Measurements from ENCODE around the gene CARNS1. TPM values are rescaled to one million over a fixed set of nuclear protein-coding genes. Genes with fewer than 3 reads are reported as not detected.

CARNS1 gene
- total and polyA plus RNA-seq, 8 donors, result 0.39 to 2.2 (median 0.90) TPM

- FAIRE-seq (no peak), ATAC-seq (no peak), DNase-seq (peak in 2 of 6 donors; percentile 62 to 84)
- no peaks in the 10 kb centered on the region for H3K27me3 ChIP-seq
- peaks cover 0 to 9% (median 0%) of the 10 kb centered on the region in 3 donors for H3K4me1 ChIP-seq
- WGBS, 2 donors, result 91 to 94% methylated on average over 18 of the region's 18 CpGs
- H3K27ac ChIP-seq, result no peak overlapping the region
- no peak overlapping the region for H3K4me3 ChIP-seq
- intact Hi-C loops (cut with DNase I), result no loop called here
- TF ChIP-seq CTCF (IDR thresholded peaks at IDR 0.05), result no peak
- H3K36me3 ChIP-seq, result peaks cover 3 to 13% (median 4%) of the 10 kb centered on the region in 3 donors
- H3K9me3 ChIP-seq, result no peaks in the 10 kb centered on the region
Observed at GRCh38 chr11:67393437-67393836, 22.0 kb upstream of the CARNS1 start.

GRCh38 chr11:67393990-67394389 is 21.5 kb upstream of the CARNS1 start:
- no peak for TF ChIP-seq CTCF (IDR thresholded peaks at IDR 0.05)
- intact Hi-C loops (cut with DNase I), result no loop called here
- Histone ChIP-seq H3K4me3 (no peak overlapping the region), H3K27ac (no peak overlapping the region), H3K27me3 (no peaks in the 10 kb centered on the region), H3K4me1 (peaks cover 0 to 9% (median 0%) of the 10 kb centered on the region in 3 donors), H3K9me3 (no peaks in the 10 kb centered on the region), H3K36me3 (peaks cover 3 to 18% (median 4%) of the 10 kb centered on the region in 3 donors)
- FAIRE-seq, result no peak
- WGBS, 2 donors, result 49 to 51% methylated on average over 5 of the region's 5 CpGs
- peak in 1 of 6 donors; percentile 43 for DNase-seq
- no peak for ATAC-seq

GRCh38 chr11:67395555-67396258 is 19.8 kb upstream of the CARNS1 start:
- 85 to 87% methylated on average over 17 to 19 of the region's 19 CpGs for WGBS, 2 donors
- no peak for TF ChIP-seq CTCF (IDR thresholded peaks at IDR 0.05)
- Histone ChIP-seq H3K4me3 (no peak overlapping the region), H3K36me3 (peaks cover 3 to 23% (median 4%) of the 10 kb centered on the region in 3 donors), H3K27ac (no peak overlapping the region), H3K9me3 (no peaks in the 10 kb centered on the region), H3K4me1 (peaks cover 0 to 15% (median 7%) of the 10 kb centered on the region in 3 donors), H3K27me3 (no peaks in the 10 kb centered on the region)
- no peak for FAIRE-seq
- intact Hi-C loops (cut with DNase I), result no loop called here
- DNase-seq, result peak in 1 of 6 donors; percentile 66
- no peak for ATAC-seq

GRCh38 chr11:67396259-67396581 is 19.3 kb upstream of the CARNS1 start:
- Histone ChIP-seq H3K27ac (no peak overlapping the region), H3K9me3 (no peaks in the 10 kb centered on the region), H3K27me3 (no peaks in the 10 kb centered on the region), H3K4me3 (no peak overlapping the region), H3K36me3 (peaks cover 3 to 23% (median 4%) of the 10 kb centered on the region in 3 donors), H3K4me1 (peaks cover 0 to 11% (median 7%) of the 10 kb centered on the region in 3 donors)
- WGBS, 2 donors, result 90 to 97% methylated on average over 7 of the region's 7 CpGs
- ATAC-seq (no peak), FAIRE-seq (no peak), DNase-seq (peak in 1 of 6 donors; percentile 47)
- no peak for TF ChIP-seq CTCF (IDR thresholded peaks at IDR 0.05)
- intact Hi-C loops (cut with DNase I), result no loop called here

Data from pancreas (tissue), 10 donors.